ENCODE results near the gene CADM2. TPM values are rescaled to one million over a fixed set of nuclear protein-coding genes. Genes with fewer than 3 reads are reported as not detected.

Gene CADM2
- total RNA-seq, 1 experiment from 2014 or later = 0.64 TPM

DNA sequence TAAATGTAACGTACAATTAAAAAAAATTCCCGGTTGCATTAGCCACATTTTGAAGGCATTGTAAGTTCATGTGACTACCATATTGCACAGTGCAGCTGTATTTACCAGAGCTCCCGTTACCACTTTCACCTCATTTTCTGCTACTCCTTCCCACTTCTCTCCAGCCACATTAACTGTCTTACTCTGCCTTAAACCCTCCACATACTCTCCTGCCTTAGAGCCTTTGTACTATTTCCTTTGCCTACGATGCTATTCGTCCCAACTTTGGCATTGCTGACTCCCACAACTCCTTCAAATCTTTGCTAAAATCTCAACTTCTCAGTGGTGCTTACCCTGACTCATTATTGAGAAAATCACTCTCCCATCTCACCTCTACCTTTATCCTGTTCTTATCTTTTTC is 115.2 kb downstream of the CADM2 start:
- CTCF ChIA-PET = no interaction called here
- Histone ChIP-seq H3K4me3 (ENCODE audit: low read depth in 2 of 2, low read length in 2 of 2) (no peak overlapping the region), H3K9me3 (ENCODE audit: control insufficient read depth, insufficient read depth, low read depth, low read length) (no peaks in the 10 kb centered on the region), H3K4me1 (ENCODE audit: control insufficient read depth, insufficient read depth, low read length) (no peaks in the 10 kb centered on the region), H3K36me3 (ENCODE audit: control insufficient read depth, insufficient read depth, low read length) (no peaks in the 10 kb centered on the region), H3K27ac (ENCODE audit: low read length) (no peak overlapping the region), H3K27me3 (ENCODE audit: control insufficient read depth, insufficient read depth, low read length) (no peaks in the 10 kb centered on the region)
- intact Hi-C loops (cut with micrococcal nuclease; ENCODE audit: unreplicated experiment) = no loop called here
- POLR2A ChIA-PET = no interaction called here
- in situ Hi-C loops (cut with HindIII; ENCODE audit: low pct_unique_long_range_greater_than_20kb, low sequenced_read_pairs) = no loop called here
- no peak for ATAC-seq
- no peak for TF ChIP-seq SIN3A (IDR thresholded peaks at IDR 0.05; ENCODE audit: borderline replicate concordance, insufficient read depth, low read depth, low read length)
- TF ChIP-seq POLR2AphosphoS5 (IDR thresholded peaks at IDR 0.05; ENCODE audit: low read depth, low read length) = no peak
- TF ChIP-seq, protein P1, sequence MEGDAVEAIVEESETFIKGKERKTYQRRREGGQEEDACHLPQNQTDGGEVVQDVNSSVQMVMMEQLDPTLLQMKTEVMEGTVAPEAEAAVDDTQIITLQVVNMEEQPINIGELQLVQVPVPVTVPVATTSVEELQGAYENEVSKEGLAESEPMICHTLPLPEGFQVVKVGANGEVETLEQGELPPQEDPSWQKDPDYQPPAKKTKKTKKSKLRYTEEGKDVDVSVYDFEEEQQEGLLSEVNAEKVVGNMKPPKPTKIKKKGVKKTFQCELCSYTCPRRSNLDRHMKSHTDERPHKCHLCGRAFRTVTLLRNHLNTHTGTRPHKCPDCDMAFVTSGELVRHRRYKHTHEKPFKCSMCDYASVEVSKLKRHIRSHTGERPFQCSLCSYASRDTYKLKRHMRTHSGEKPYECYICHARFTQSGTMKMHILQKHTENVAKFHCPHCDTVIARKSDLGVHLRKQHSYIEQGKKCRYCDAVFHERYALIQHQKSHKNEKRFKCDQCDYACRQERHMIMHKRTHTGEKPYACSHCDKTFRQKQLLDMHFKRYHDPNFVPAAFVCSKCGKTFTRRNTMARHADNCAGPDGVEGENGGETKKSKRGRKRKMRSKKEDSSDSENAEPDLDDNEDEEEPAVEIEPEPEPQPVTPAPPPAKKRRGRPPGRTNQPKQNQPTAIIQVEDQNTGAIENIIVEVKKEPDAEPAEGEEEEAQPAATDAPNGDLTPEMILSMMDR (IDR thresholded peaks at IDR 0.05) = no peak
- TF ChIP-seq, protein P2, sequence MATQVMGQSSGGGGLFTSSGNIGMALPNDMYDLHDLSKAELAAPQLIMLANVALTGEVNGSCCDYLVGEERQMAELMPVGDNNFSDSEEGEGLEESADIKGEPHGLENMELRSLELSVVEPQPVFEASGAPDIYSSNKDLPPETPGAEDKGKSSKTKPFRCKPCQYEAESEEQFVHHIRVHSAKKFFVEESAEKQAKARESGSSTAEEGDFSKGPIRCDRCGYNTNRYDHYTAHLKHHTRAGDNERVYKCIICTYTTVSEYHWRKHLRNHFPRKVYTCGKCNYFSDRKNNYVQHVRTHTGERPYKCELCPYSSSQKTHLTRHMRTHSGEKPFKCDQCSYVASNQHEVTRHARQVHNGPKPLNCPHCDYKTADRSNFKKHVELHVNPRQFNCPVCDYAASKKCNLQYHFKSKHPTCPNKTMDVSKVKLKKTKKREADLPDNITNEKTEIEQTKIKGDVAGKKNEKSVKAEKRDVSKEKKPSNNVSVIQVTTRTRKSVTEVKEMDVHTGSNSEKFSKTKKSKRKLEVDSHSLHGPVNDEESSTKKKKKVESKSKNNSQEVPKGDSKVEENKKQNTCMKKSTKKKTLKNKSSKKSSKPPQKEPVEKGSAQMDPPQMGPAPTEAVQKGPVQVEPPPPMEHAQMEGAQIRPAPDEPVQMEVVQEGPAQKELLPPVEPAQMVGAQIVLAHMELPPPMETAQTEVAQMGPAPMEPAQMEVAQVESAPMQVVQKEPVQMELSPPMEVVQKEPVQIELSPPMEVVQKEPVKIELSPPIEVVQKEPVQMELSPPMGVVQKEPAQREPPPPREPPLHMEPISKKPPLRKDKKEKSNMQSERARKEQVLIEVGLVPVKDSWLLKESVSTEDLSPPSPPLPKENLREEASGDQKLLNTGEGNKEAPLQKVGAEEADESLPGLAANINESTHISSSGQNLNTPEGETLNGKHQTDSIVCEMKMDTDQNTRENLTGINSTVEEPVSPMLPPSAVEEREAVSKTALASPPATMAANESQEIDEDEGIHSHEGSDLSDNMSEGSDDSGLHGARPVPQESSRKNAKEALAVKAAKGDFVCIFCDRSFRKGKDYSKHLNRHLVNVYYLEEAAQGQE (IDR thresholded peaks at IDR 0.05; ENCODE audit: insufficient read depth in 1 of 2, low read depth in 2 of 2, low read length in 1 of 2) = no peak
- no peak for TF ChIP-seq TCF7L2 (IDR thresholded peaks at IDR 0.05; ENCODE audit: low read depth, low read length)
- DNase-seq (ENCODE audit: low read depth, low spot score) = no peak
- BruUV-seq (replicated peaks) = no TSS peak

DNA sequence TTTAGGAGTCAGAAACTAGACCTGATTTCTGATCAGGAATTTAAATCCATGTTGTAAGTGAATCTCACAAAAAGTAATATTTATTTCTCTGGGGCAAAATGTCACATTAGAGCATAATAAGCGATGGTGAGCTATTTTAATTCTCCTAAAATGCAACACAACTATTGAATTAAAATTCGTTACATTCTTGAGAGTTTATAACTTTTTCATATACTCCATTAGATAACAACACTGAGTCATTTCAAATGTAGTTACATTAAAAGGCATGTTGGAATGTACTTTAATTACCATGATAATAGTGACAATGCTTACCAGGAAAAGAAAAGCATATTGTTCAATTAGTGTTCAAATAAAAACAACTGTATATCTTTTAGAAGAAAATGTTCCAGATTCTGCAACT is 116.9 kb downstream of the CADM2 start:
- CTCF ChIA-PET = no interaction called here
- no peak overlapping the region for H3K4me3 ChIP-seq (ENCODE audit: low read depth in 2 of 2, low read length in 2 of 2)
- intact Hi-C loops (cut with micrococcal nuclease; ENCODE audit: unreplicated experiment) (no loop called here), in situ Hi-C loops (cut with HindIII; ENCODE audit: low pct_unique_long_range_greater_than_20kb, low sequenced_read_pairs) (no loop called here)
- H3K36me3 ChIP-seq (ENCODE audit: control insufficient read depth, insufficient read depth, low read length) = no peaks in the 10 kb centered on the region
- ATAC-seq (no peak), DNase-seq (ENCODE audit: low read depth, low spot score) (no peak)
- H3K4me1 ChIP-seq (ENCODE audit: control insufficient read depth, insufficient read depth, low read length) = no peaks in the 10 kb centered on the region
- TF ChIP-seq, protein P2 (IDR thresholded peaks at IDR 0.05; ENCODE audit: insufficient read depth in 1 of 2, low read depth in 2 of 2, low read length in 1 of 2) = no peak
- TF ChIP-seq POLR2AphosphoS5 (IDR thresholded peaks at IDR 0.05; ENCODE audit: low read depth, low read length) (no peak), SIN3A (IDR thresholded peaks at IDR 0.05; ENCODE audit: borderline replicate concordance, insufficient read depth, low read depth, low read length) (no peak), TCF7L2 (IDR thresholded peaks at IDR 0.05; ENCODE audit: low read depth, low read length) (no peak)
- TF ChIP-seq, protein P1 (IDR thresholded peaks at IDR 0.05) = no peak
- POLR2A ChIA-PET = no interaction called here
- no peaks in the 10 kb centered on the region for H3K9me3 ChIP-seq (ENCODE audit: control insufficient read depth, insufficient read depth, low read depth, low read length)
- no peak overlapping the region for H3K27ac ChIP-seq (ENCODE audit: low read length)
- no peaks in the 10 kb centered on the region for H3K27me3 ChIP-seq (ENCODE audit: control insufficient read depth, insufficient read depth, low read length)
- no TSS peak for BruUV-seq (replicated peaks)
